Fibroblast of lung (primary cell): ENCODE results near the gene SULF2. TPM values are rescaled to one million over a fixed set of nuclear protein-coding genes. Genes with fewer than 3 reads are reported as not detected.

Experiments
- DNase-seq, 2 donors: peaks; one replicate each; pipeline versions ENCODE4 v3.0.0 to v3.0.0-alpha.2; 2010; ENCODE audit warnings: low read depth in 2 of 2
- H2AFZ ChIP-seq: 2 replicates; pipeline ENCODE4 v1.5.1; 2012; ENCODE audit warnings: low read length, control low read depth, inconsistent platforms
- H3K27ac ChIP-seq: 2 replicates; pipeline ENCODE4 v1.5.1; 2011; ENCODE audit warnings: low read length, control low read depth; ENCODE audit not compliant: insufficient read depth
- H3K27me3 ChIP-seq: 2 replicates; pipeline ENCODE4 v1.5.1; 2011; ENCODE audit warnings: mild to moderate bottlenecking, low read length; ENCODE audit not compliant: control insufficient read depth, insufficient read depth
- H3K36me3 ChIP-seq: 2 replicates; pipeline ENCODE4 v1.5.1; 2011; ENCODE audit warnings: low read length; ENCODE audit not compliant: control insufficient read depth, insufficient read depth
- H3K4me1 ChIP-seq: 2 replicates; pipeline ENCODE4 v1.5.1; 2011; ENCODE audit warnings: low read length; ENCODE audit not compliant: control insufficient read depth, insufficient read depth; ENCODE audit errors: extremely low read depth
- H3K4me2 ChIP-seq: 2 replicates; pipeline ENCODE4 v1.5.1; 2011; ENCODE audit warnings: low read length, control low read depth; ENCODE audit not compliant: insufficient read depth; ENCODE audit errors: extremely low read depth
- H3K4me3 ChIP-seq, 4 experiments: fragments of 200-600 bp in 1 of 4; sonication (generic) in 1 of 4; replicated peaks in 1 of 4; 2 replicates each; pipeline ENCODE4 v1.5.1; 2011 to 2016; ENCODE audit warnings: low read length in 4 of 4, low read depth in 3 of 4, mild to moderate bottlenecking in 3 of 4, control low read depth in 2 of 4, inconsistent platforms in 1 of 4, mixed read lengths in 1 of 4; ENCODE audit not compliant: insufficient read depth in 1 of 4; ENCODE audit errors: control extremely low read depth in 1 of 4
- H3K79me2 ChIP-seq: 2 replicates; pipeline ENCODE4 v1.5.1; 2012; ENCODE audit warnings: mild to moderate bottlenecking, low read length, inconsistent platforms; ENCODE audit not compliant: control insufficient read depth, insufficient read depth
- H3K9ac ChIP-seq: 2 replicates; pipeline ENCODE4 v1.5.1; 2011; ENCODE audit warnings: mild to moderate bottlenecking, low read length, control low read depth; ENCODE audit not compliant: insufficient read depth
- H3K9me3 ChIP-seq: 2 replicates; pipeline ENCODE4 v1.5.1; 2012; ENCODE audit warnings: low read depth, low read length; ENCODE audit not compliant: control insufficient read depth, insufficient read depth
- H4K20me1 ChIP-seq: 2 replicates; pipeline ENCODE4 v1.5.1; 2011; ENCODE audit warnings: low read length; ENCODE audit not compliant: control insufficient read depth, insufficient read depth; ENCODE audit errors: extremely low read depth
- CTCF ChIP-seq, 2 donors: IDR thresholded peaks in 1 of 2; conservative IDR thresholded peaks in 1 of 2; 1 replicate in 1 of 2; 2 replicates in 1 of 2; pipeline ENCODE4 v1.5.1; 2011 to 2012; ENCODE audit warnings: low read length in 2 of 2, control low read depth in 1 of 2, inconsistent platforms in 1 of 2, low read depth in 1 of 2, mild to moderate bottlenecking in 1 of 2
- EZH2 ChIP-seq: IDR thresholded peaks from 2 replicates; pipeline ENCODE4 v1.5.1; 2012; ENCODE audit warnings: low read length, control low read depth, mild to moderate bottlenecking; ENCODE audit errors: missing control alignments
- polyA plus RNA-seq, 2 donors: library from polyadenylated mRNA; depleted of rRNA in 1 of 2; stranded (reverse) in 1 of 2; unstranded in 1 of 2; fragments of >200 nt; gene quantifications; 2 replicates each; pipeline ENCODE4 v1.2.1, GENCODE V29; 2011 to 2012; ENCODE audit warnings: missing spikeins in 1 of 2
- total RNA-seq: library from RNA; depleted of rRNA; stranded (reverse); fragments of >200 nt; gene quantifications from 2 replicates; pipeline ENCODE4 v1.2.1, GENCODE V29; 2014

The SULF2 gene
- total and polyA plus RNA-seq, 2 donors (not counting 1 experiment from before 2014, with no cell fraction given) = 0.26 to 9.6 TPM

GRCh38 chr20:47669927-47670890 lies 115.1 kb downstream of the SULF2 start:
- TF ChIP-seq EZH2 (no peak), CTCF (conservative IDR thresholded peaks at IDR 0.05 in 1 of 2, IDR thresholded peaks at IDR 0.05 in 1 of 2; ENCODE audit: low read depth in 1 of 2, low read length in 2 of 2) (no peak)
- H4K20me1 ChIP-seq = no peaks in the 10 kb centered on the region
- no peak overlapping the region for H2AFZ ChIP-seq
- H3K9ac ChIP-seq = no peak overlapping the region
- H3K4me3 ChIP-seq = no peak overlapping the region
- H3K36me3 ChIP-seq = no peaks in the 10 kb centered on the region
- H3K4me2 ChIP-seq = no peak overlapping the region
- no peaks in the 10 kb centered on the region for H3K4me1 ChIP-seq
- H3K27ac ChIP-seq = no peak overlapping the region
- DNase-seq = no peak
- no peaks in the 10 kb centered on the region for H3K79me2 ChIP-seq
- no peaks in the 10 kb centered on the region for H3K27me3 ChIP-seq
- no peaks in the 10 kb centered on the region for H3K9me3 ChIP-seq

GRCh38 chr20:47669489-47669888 lies 115.8 kb downstream of the SULF2 start:
- Histone ChIP-seq H3K4me3 (no peak overlapping the region), H3K4me1 (no peaks in the 10 kb centered on the region), H3K4me2 (no peak overlapping the region), H3K27me3 (no peaks in the 10 kb centered on the region), H3K9ac (no peak overlapping the region), H2AFZ (no peak overlapping the region), H3K79me2 (no peaks in the 10 kb centered on the region), H4K20me1 (no peaks in the 10 kb centered on the region), H3K27ac (no peak overlapping the region), H3K9me3 (no peaks in the 10 kb centered on the region), H3K36me3 (no peaks in the 10 kb centered on the region)
- no peak for TF ChIP-seq EZH2
- TF ChIP-seq CTCF (conservative IDR thresholded peaks at IDR 0.05 in 1 of 2, IDR thresholded peaks at IDR 0.05 in 1 of 2; ENCODE audit: low read depth in 1 of 2, low read length in 2 of 2) = no peak
- no peak for DNase-seq

- Histone ChIP-seq H3K9me3 (no peaks in the 10 kb centered on the region), H3K79me2 (no peaks in the 10 kb centered on the region), H2AFZ (no peak overlapping the region), H3K4me2 (no peak overlapping the region), H3K9ac (no peak overlapping the region), H3K36me3 (no peaks in the 10 kb centered on the region), H4K20me1 (no peaks in the 10 kb centered on the region), H3K27me3 (no peaks in the 10 kb centered on the region), H3K4me1 (no peaks in the 10 kb centered on the region), H3K4me3 (no peak overlapping the region), H3K27ac (no peak overlapping the region)
- TF ChIP-seq EZH2 (no peak), CTCF (conservative IDR thresholded peaks at IDR 0.05 in 1 of 2, IDR thresholded peaks at IDR 0.05 in 1 of 2; ENCODE audit: low read depth in 1 of 2, low read length in 2 of 2) (no peak)
- no peak for DNase-seq
Observed at GRCh38 chr20:47669152-47669425, 116.2 kb downstream of the SULF2 start.
